DMS53 treated with DMSO at 0.1 percent for 48 hours (cell line): ENCODE data around the gene BMF.
A peak's percentile ranks its signal among the peaks of the same experiment; 100 is the strongest.
"Not testable (repeated sequence)": the region's sequence is repeated elsewhere in the genome, so short reads cannot be mapped to it uniquely, and the experiment has no call there.

ENCODE experiments used
- DNase-seq: peaks from one replicate; lab custom pipeline; 2025; ENCODE audit not compliant: unreplicated experiment; lab: John Stamatoyannopoulos, UW

The BMF gene, protein sequence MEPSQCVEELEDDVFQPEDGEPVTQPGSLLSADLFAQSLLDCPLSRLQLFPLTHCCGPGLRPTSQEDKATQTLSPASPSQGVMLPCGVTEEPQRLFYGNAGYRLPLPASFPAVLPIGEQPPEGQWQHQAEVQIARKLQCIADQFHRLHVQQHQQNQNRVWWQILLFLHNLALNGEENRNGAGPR

DNA sequence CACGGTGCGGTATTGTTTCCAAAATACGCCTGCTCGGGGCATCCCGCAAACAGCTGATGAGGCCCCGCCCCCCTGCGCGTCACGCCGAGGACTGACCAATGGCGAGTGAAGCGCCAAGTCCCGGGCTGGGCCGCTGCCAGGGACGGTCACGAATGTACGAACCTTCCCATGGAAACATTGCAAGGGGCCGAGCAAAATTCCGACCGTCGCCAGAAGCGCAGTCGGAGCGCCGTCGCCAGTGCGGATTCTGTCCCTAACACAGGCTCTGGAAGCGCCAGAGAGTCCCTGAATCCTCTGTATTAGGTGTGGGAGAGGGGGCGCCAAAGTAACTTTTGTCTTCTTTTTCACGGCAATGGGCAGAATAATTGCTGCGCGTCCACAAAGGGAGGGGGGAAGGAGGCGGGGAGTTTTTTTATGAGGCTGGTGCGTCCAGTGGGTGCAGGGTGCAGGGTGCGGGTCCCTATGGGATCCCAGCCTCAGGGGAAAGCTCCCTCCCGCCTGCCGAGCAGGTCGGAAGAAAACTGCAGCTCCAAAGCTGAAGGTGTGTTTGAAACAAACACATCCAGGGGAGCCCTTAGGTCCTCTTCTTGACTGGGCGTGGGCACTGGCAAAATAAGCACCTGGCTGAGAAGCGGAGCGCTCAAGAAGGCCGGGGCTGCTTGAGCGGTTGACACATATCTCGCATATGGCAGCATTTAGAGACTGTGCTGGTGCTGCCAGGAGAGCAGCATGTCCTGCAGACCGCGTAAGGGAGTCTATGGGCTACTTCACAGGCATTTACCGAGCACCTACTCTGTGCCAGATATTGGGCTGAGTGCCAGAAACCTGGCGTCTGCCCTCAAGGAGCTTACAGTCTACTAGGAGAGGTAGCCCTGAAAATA lies at the start of gene BMF:
Gene BMF (minus strand): TSS at position 25 of the 881 bp plus-strand sequence. CDS start 2,793 bp downstream, outside the sequence.
- peak; percentile 93 for DNase-seq

- DNase-seq = no peak
These were observed 49.2 kb upstream of the BMF start for GRCh38 chr15:40157778-40158447.

- DNase-seq = peak; percentile 92
These were observed 46.7 kb upstream of the BMF start for GRCh38 chr15:40155270-40155910.

- peak; percentile 15 for DNase-seq
These were observed 46.1 kb upstream of the BMF start for GRCh38 chr15:40154821-40155220.

DNA sequence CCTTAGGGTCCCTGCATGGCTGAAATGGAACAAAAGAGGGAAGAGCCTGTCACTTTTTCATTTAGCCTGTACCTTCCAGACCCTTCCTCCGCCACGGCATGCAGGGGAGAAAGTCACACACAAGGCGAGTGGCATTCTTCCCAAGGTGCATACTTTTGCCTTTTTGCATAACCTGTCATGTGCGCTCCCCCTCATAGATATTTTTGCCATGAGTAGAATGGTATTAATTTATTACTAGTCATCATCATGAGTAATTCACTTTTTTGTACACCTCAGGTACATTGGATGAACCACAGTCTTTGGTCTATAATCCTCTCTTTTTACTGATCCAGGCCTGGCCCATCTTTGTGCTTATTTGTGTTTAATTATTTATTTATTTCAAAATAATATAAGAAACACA lies 43.3 kb upstream of the BMF start:
- no peak for DNase-seq

DNA sequence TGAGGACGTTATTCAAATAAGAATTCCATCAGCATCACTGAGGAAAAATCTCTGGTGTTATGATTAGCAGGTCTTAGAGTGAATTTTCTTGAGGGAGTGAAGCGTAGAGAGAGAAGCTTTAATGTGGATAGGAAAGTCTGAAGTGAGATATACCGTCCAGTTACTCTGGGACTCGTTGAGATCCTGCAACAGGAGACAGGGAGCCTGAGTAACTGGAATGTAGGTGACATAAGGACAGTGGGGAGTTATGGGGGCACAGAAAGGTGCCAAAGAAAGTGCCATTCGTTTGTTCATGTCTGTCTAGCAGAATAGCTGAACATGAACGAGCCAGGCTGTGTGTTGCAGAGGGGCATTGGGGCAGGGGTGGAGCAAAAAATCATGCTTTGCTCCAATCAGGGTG lies 42.8 kb upstream of the BMF start:
- no peak for DNase-seq

DNA sequence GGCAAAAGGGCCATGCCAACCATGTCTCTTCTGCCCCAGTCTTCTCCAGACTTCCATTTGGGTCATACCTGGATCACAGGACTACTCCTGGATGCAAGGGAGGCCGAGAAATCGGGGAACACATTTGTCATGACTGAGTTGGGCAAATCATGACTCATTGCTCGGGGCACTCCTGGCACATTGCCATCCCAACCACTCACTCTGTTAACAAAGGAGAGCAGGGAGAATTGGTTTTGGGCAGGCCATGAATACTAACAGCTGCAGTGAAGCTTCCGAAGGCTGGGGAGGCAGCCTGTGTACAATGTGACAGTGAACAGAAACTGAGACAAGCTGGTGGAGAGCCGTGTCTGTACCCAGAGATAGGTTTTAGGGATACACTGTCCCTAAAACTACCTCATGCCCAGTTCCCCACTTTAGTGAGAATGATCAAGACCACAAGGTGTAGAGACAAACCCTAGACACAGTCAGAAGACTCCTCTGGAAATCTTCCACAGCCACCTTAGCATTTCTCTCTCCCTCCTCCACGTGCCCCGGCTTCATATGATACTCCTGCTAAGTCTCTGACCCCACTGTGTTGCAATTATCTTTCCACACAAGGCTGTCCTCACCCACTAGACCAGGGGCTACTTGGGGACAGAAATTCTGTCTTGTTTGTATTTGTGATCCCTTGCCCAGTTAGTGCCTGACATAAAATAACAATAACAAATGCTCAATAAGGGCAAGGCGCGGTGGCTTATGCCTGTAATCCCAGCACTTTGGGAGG lies 41.7 kb upstream of the BMF start:
- peak; percentile 52 for DNase-seq

DNA sequence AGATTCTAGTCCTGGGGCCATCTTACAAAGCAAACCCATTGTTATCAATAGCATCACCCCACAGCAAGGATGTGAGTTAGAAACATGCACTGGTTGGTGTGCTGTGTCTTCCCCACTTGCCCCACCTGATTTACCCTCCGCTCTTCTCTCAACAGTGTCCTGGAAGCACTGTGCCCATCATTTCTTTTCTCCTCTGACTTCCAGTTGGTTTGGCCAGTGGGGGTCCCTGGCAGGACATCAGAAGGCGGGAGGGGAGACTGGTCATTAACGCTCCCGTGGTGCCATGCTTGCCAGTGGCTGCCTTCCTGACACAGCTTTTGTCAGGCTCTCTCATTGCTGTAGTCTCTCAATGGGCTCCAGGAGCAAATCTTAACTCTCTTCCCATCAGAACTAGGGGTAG lies 40.7 kb upstream of the BMF start:
- DNase-seq = no peak

DNA sequence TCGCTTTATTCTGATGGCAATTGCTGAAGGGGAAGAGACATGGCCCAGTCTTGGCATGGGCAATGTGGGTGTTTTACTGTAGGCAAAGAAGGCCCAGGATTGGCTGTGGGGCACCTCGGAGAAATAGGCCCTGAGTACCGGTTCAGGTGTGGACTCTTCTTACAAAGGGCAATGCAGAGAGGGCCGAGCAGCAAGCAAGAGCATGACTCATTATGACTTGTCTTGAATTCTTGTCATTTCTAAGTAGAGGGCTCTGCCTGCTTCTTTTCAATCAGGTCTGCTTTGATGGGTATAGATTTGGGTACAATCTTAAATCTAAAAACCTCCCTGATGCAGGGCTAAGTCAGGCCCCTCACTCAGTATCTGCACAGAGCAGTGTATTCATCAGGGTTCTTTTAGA lies 37.4 kb upstream of the BMF start:
- no peak for DNase-seq

- no peak for DNase-seq
These were observed 33.7 kb upstream of the BMF start for GRCh38 chr15:40142428-40142827.

DNA sequence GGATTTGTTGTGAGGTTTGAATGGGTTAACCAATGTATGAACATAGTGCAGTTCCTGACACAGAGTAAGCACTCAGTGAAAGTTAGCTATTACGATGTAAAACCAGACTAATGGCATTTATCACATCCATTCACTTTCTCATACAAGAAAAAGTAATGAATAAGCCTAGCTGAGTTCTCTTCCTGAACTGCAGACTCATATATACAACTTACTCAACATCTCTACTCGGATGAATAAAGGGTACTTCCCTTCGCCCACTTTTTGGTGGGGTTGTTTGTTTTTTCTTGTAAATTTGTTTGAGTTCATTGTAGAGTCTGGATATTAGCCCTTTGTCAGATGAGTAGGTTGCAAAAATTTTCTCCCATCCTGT lies 29.5 kb upstream of the BMF start:
- DNase-seq = not testable (repeated sequence)

- DNase-seq = no peak
These were observed 28.9 kb upstream of the BMF start for GRCh38 chr15:40137303-40138200.

- DNase-seq = no peak
These were observed 28.0 kb upstream of the BMF start for GRCh38 chr15:40136470-40137302.

- DNase-seq = not testable (repeated sequence)
These were observed 27.3 kb upstream of the BMF start for GRCh38 chr15:40135846-40136450.

DNA sequence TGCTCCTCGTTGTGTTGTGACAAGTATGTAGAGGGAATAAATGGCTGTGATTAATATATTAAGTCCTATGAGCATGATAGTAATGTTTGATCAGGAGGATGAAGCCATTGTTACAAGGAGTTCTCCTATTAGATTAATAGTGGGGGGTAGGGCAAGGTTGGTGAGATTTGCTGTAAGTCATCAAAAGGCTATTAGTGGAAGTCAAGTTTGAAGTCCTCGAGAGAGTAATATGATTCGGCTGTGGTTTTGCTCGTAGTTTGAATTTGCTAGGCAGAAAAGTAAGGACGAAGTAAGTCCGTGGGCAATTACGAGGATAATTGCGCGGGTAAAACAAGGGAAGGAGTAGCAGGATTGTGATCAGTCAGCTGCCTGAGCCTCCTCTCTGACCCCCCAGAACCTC lies 26.2 kb upstream of the BMF start:
- no peak for DNase-seq

DNA sequence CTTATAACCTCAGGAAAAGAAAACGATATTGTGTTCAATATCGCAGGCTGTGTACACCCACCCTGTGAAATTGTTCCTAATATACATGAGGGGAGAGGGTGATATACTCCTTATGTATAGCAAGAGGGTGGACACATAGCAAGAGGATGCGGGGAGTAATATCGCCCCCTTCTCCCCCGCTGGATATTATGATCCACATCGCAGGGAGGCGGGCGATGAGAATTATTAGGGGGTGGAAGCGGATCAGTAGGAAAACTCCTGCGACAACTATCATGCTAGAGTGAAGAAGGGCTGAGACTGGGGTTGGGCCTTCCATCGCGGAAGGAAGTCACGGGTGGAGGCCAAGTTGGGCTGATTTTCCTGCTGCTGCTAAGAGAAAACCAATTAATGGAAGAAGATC lies 24.9 kb upstream of the BMF start:
- DNase-seq = no peak

GRCh38 chr15:40130799-40131502 lies 22.3 kb upstream of the BMF start:
- no peak for DNase-seq

DNA sequence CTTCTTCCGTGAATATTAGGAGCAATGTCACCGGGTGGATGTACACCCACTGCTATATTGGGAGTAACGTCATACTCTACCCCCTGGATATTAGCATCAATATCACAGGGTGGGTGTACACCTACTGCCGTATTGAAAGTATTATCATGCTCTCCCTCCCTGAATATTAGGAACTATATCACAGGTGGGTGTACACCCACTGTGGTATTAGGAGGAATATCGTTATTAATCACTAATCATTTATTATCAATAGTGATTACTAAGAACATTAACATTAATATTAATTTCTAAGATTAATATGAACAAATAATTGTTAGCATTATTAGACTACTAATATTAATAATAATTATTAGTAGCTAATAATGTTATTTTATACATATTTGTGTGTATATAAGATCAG lies 21.4 kb upstream of the BMF start:
- no peak for DNase-seq
